HepG2 (cell line): ENCODE data around the gene ANP32A. TPM values are rescaled to one million over a fixed set of nuclear protein-coding genes. Genes with fewer than 3 reads are reported as not detected.

Experiments used
- AGO1 ChIP-seq: fragments of 200-400 bp; formaldehyde crosslinking; IDR thresholded peaks from 2 replicates; pipeline ENCODE4 v1.6.1; 2017; ENCODE audit warnings: mild to moderate bottlenecking, low read depth, low read length, moderate library complexity; ENCODE audit not compliant: poor library complexity, severe bottlenecking
- ATF7-NPFF ChIP-seq: sonication (generic); formaldehyde crosslinking; IDR thresholded peaks from 2 replicates; pipeline ENCODE4 v1.8.1; 2023; ENCODE audit warnings: mild to moderate bottlenecking, low read depth, missing genetic modification reagents, moderate library complexity
- BHLHE40 ChIP-seq: IDR thresholded peaks from 2 replicates; pipeline ENCODE4 v1.6.1; 2011; ENCODE audit warnings: low read length, improper control_type of control experiment
- HMGXB4 ChIP-seq, 2 experiments: sonication (generic) in 1 of 2; formaldehyde crosslinking in 1 of 2; IDR thresholded peaks; 2 replicates each; pipeline versions ENCODE4 v1.4.0 to v1.6.1; 2018 to 2020; ENCODE audit warnings: missing genetic modification reagents in 2 of 2, borderline replicate concordance in 1 of 2, low read depth in 1 of 2, mild to moderate bottlenecking in 1 of 2, missing biosample characterization in 1 of 2
- IRX3 ChIP-seq: sonication (generic); formaldehyde crosslinking; IDR thresholded peaks from 2 replicates; pipeline ENCODE4 v1.8.1; 2023; ENCODE audit warnings: mild to moderate bottlenecking, low read depth, missing genetic modification reagents, borderline replicate concordance
- KDM3A ChIP-seq: IDR thresholded peaks from 2 replicates; pipeline ENCODE4 v1.6.1; 2018; ENCODE audit warnings: low read depth, missing compliant biosample characterization
- MAFG ChIP-seq: sonication (generic); formaldehyde crosslinking; IDR thresholded peaks from 2 replicates; pipeline ENCODE4 v1.5.1; 2020; ENCODE audit warnings: mild to moderate bottlenecking, missing genetic modification reagents
- MTF1 ChIP-seq: sonication (generic); formaldehyde crosslinking; IDR thresholded peaks from 2 replicates; pipeline ENCODE4 v1.5.0; 2020; ENCODE audit warnings: missing genetic modification reagents
- NONO ChIP-seq, 2 experiments: fragments of 450-650 bp in 1 of 2; sonication (generic) in 1 of 2; formaldehyde crosslinking in 1 of 2; IDR thresholded peaks in 1 of 2; conservative IDR thresholded peaks in 1 of 2; 2 replicates each; pipeline versions ENCODE4 v1.6.1 to v1.8.0; 2017 to 2022; ENCODE audit warnings: mild to moderate bottlenecking in 1 of 2, missing genetic modification reagents in 1 of 2, moderate library complexity in 1 of 2
- PITX1 ChIP-seq: sonication (generic); formaldehyde crosslinking; IDR thresholded peaks from 2 replicates; pipeline ENCODE4 v1.5.1; 2020; ENCODE audit warnings: mild to moderate bottlenecking, missing genetic modification reagents
- SMAD9 ChIP-seq: sonication (generic); formaldehyde crosslinking; IDR thresholded peaks from 2 replicates; pipeline ENCODE4 v1.5.1; 2020; ENCODE audit warnings: mild to moderate bottlenecking, missing genetic modification reagents
- SNAPC2 ChIP-seq: sonication (generic); formaldehyde crosslinking; IDR thresholded peaks from 2 replicates; pipeline ENCODE4 v1.8.1; 2022; ENCODE audit warnings: mild to moderate bottlenecking, missing genetic modification reagents
- TARDBP ChIP-seq: sonication (generic); formaldehyde crosslinking; IDR thresholded peaks from 2 replicates; pipeline ENCODE4 v1.8.0; 2022; ENCODE audit warnings: mild to moderate bottlenecking, missing genetic modification reagents
- TBP ChIP-seq: sonication (generic); formaldehyde crosslinking; IDR thresholded peaks from 2 replicates; pipeline ENCODE4 v1.5.0; 2020; ENCODE audit warnings: missing genetic modification reagents
- TEAD3 ChIP-seq: optimal IDR thresholded peaks from 2 replicates; pipeline ENCODE3; 2016; ENCODE audit warnings: borderline replicate concordance
- ZBTB7A ChIP-seq: sonication (generic); formaldehyde crosslinking; IDR thresholded peaks from 2 replicates; pipeline ENCODE4 v1.8.0; 2022; ENCODE audit warnings: mild to moderate bottlenecking, missing genetic modification reagents
- ZC3H4 ChIP-seq: sonication (generic); formaldehyde crosslinking; IDR thresholded peaks from 2 replicates; pipeline ENCODE4 v1.4.0; 2020; ENCODE audit warnings: missing genetic modification reagents, borderline replicate concordance
- ZFP82 ChIP-seq: sonication (generic); formaldehyde crosslinking; IDR thresholded peaks from 2 replicates; pipeline ENCODE4 v1.5.1; 2020; ENCODE audit warnings: mild to moderate bottlenecking, missing genetic modification reagents, borderline replicate concordance
- ZIK1 ChIP-seq: sonication (generic); formaldehyde crosslinking; IDR thresholded peaks from 2 replicates; pipeline ENCODE4 v1.5.0; 2020; ENCODE audit warnings: mild to moderate bottlenecking, low read depth, missing genetic modification reagents, borderline replicate concordance
- ZNF12 ChIP-seq: sonication (generic); formaldehyde crosslinking; IDR thresholded peaks from 2 replicates; pipeline ENCODE4 v1.5.0; 2020; ENCODE audit warnings: missing genetic modification reagents
- ZNF761 ChIP-seq: sonication (generic); formaldehyde crosslinking; conservative IDR thresholded peaks from 2 replicates; pipeline ENCODE4 v1.4.0; 2020; ENCODE audit warnings: mild to moderate bottlenecking, missing genetic modification reagents
- polyA plus RNA-seq, 8 experiments: library from polyadenylated mRNA; depleted of rRNA in 3 of 8; stranded (reverse) in 7 of 8; unstranded in 1 of 8; fragments of >200 nt; fragmentation: Illumina TruSeq in 4 of 8; extraction: Trizol in 4 of 8; gene quantifications; 2 replicates each; pipeline versions ENCODE4 v1.2.1 to v1.2.3, GENCODE V29; 2011 to 2016; ENCODE audit warnings: low read depth in 4 of 8, missing spikeins in 1 of 8, mixed read lengths in 1 of 8; ENCODE audit not compliant: insufficient read depth in 1 of 8
- total RNA-seq, 5 experiments: library from RNA; depleted of rRNA; stranded (reverse); fragments of >200 nt; fragmentation: Illumina TruSeq; extraction: Trizol; gene quantifications; 2 replicates each; pipeline ENCODE4 v1.2.3, GENCODE V29; 2016; ENCODE audit warnings: low read depth in 1 of 5
- TF ChIP-seq, protein P1 (sequence below): sonication (generic); formaldehyde crosslinking; IDR thresholded peaks from 2 replicates; pipeline ENCODE4 v1.5.0; 2020; ENCODE audit warnings: missing genetic modification reagents
- TF ChIP-seq, protein P2 (sequence below), 2 experiments: fragments of 450-650 bp in 1 of 2; sonication (generic) in 1 of 2; formaldehyde crosslinking; IDR thresholded peaks; 2 replicates each; pipeline versions ENCODE4 v1.5.0 to v1.8.0; 2020 to 2022; ENCODE audit warnings: mild to moderate bottlenecking in 1 of 2, missing genetic modification reagents in 1 of 2
- TF ChIP-seq, protein P3 (sequence below): sonication (generic); formaldehyde crosslinking; IDR thresholded peaks from 2 replicates; pipeline ENCODE4 v1.4.0; 2020; ENCODE audit warnings: missing genetic modification reagents

The ANP32A gene
- total and polyA plus RNA-seq, 2 of the 13 experiments (the other 11 are each of a cell fraction or from before 2014, with no cell fraction given) = 60.6 to 206 TPM

GRCh38 chr15:68817304-68818065, 3.2 kb downstream of the ANP32A start (continued):
- TF ChIP-seq HMGXB4 (CRISPR knock-in tag; IDR thresholded peaks at IDR 0.05; ENCODE audit: borderline replicate concordance in 1 of 2, low read depth in 1 of 2) = peak in 1 of 2 experiments; percentile 10; a peak in 1 of 4 replicates
- TF ChIP-seq TEAD3 (CRISPR knock-in tag) = no peak
- TF ChIP-seq BHLHE40 = peak; percentile 27; the same call in 1 of the 2 replicates
- no peak for TF ChIP-seq MTF1 (CRISPR knock-in tag)
- TF ChIP-seq ATF7-NPFF (CRISPR knock-in tag) = 0 out of 2 replicates have a peak, but pooled peaks have one; percentile 38
- no peak for TF ChIP-seq NONO (IDR thresholded peaks at IDR 0.05)
- no peak for TF ChIP-seq NONO (CRISPR knock-in tag; conservative IDR thresholded peaks at IDR 0.05)
- TF ChIP-seq TBP = no peak
- TF ChIP-seq ZC3H4 (CRISPR knock-in tag) = no peak
- no peak for TF ChIP-seq ZFP82
- TF ChIP-seq ZNF12 (CRISPR knock-in tag) = no peak
- TF ChIP-seq KDM3A (CRISPR knock-in tag) = no peak
- TF ChIP-seq PITX1 (CRISPR knock-in tag) = no peak
- no peak for TF ChIP-seq SNAPC2 (CRISPR knock-in tag)
- TF ChIP-seq, protein P1, sequence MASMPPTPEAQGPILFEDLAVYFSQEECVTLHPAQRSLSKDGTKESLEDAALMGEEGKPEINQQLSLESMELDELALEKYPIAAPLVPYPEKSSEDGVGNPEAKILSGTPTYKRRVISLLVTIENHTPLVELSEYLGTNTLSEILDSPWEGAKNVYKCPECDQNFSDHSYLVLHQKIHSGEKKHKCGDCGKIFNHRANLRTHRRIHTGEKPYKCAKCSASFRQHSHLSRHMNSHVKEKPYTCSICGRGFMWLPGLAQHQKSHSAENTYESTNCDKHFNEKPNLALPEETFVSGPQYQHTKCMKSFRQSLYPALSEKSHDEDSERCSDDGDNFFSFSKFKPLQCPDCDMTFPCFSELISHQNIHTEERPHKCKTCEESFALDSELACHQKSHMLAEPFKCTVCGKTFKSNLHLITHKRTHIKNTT (CRISPR knock-in tag) = no peak
- no peak for TF ChIP-seq ZIK1
- TF ChIP-seq IRX3 (CRISPR knock-in tag) = no peak
- no peak; the same call in none of the 2 replicates for TF ChIP-seq ZBTB7A (CRISPR knock-in tag)
- TF ChIP-seq, protein P2, sequence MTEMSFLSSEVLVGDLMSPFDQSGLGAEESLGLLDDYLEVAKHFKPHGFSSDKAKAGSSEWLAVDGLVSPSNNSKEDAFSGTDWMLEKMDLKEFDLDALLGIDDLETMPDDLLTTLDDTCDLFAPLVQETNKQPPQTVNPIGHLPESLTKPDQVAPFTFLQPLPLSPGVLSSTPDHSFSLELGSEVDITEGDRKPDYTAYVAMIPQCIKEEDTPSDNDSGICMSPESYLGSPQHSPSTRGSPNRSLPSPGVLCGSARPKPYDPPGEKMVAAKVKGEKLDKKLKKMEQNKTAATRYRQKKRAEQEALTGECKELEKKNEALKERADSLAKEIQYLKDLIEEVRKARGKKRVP (CRISPR knock-in tag; IDR thresholded peaks at IDR 0.05) = peak in 1 of 2 experiments; percentile 15; a peak in 1 of 4 replicates
- TF ChIP-seq ZNF761 = no peak
- no peak for TF ChIP-seq MAFG
- TF ChIP-seq, protein P3, sequence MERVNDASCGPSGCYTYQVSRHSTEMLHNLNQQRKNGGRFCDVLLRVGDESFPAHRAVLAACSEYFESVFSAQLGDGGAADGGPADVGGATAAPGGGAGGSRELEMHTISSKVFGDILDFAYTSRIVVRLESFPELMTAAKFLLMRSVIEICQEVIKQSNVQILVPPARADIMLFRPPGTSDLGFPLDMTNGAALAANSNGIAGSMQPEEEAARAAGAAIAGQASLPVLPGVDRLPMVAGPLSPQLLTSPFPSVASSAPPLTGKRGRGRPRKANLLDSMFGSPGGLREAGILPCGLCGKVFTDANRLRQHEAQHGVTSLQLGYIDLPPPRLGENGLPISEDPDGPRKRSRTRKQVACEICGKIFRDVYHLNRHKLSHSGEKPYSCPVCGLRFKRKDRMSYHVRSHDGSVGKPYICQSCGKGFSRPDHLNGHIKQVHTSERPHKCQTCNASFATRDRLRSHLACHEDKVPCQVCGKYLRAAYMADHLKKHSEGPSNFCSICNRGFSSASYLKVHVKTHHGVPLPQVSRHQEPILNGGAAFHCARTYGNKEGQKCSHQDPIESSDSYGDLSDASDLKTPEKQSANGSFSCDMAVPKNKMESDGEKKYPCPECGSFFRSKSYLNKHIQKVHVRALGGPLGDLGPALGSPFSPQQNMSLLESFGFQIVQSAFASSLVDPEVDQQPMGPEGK (CRISPR knock-in tag) = peak; percentile 85
- no peak for TF ChIP-seq SMAD9
- no peak for TF ChIP-seq AGO1
- no peak; the same call in 1 of the 2 replicates for TF ChIP-seq TARDBP (CRISPR knock-in tag)
